H1 (cell line): ENCODE measurements around the gene ELFN2.

Experiments
- RAD21 ChIP-seq, 2 experiments: IDR thresholded peaks in 1 of 2; conservative IDR thresholded peaks in 1 of 2; 2 replicates each; pipeline ENCODE4 v1.6.1; 2011; ENCODE audit warnings: low read depth in 2 of 2, low read length in 2 of 2, improper control_type of control experiment in 1 of 2, inconsistent platforms in 1 of 2, mild to moderate bottlenecking in 1 of 2, moderate library complexity in 1 of 2
- RBBP5 ChIP-seq: IDR thresholded peaks from 2 replicates; pipeline ENCODE4 v1.7.1; 2012; ENCODE audit warnings: low read depth, mild to moderate bottlenecking, inconsistent platforms, low read length, moderate library complexity, borderline replicate concordance

GRCh38 chr22:37391702-37392101, 35.6 kb downstream of the ELFN2 start:
- TF ChIP-seq RAD21 (IDR thresholded peaks at IDR 0.05 in 1 of 2, conservative IDR thresholded peaks at IDR 0.05 in 1 of 2; ENCODE audit: low read depth in 2 of 2, low read length in 2 of 2) (no peak), RBBP5 (no peak)
